Epithelial cell of esophagus (primary cell): ENCODE measurements around the gene UBE2K.

ENCODE experiments used
- DNase-seq: peaks from one replicate; pipeline ENCODE4 v3.0.0; 2010; ENCODE audit warnings: low read depth
- H3K4me3 ChIP-seq: 2 replicates; pipeline ENCODE4 v1.5.1; 2011; ENCODE audit warnings: mild to moderate bottlenecking, low read length, control low read depth
- CTCF ChIP-seq: IDR thresholded peaks from 2 replicates; pipeline ENCODE4 v1.5.1; 2011; ENCODE audit warnings: low read depth, mild to moderate bottlenecking, low read length, control low read depth, inconsistent platforms; ENCODE audit not compliant: insufficient read depth; ENCODE audit errors: missing control alignments

UBE2K gene

GRCh38 chr4:39814403-39815185 is 116.7 kb downstream of the UBE2K start:
- no peak overlapping the region for H3K4me3 ChIP-seq
- DNase-seq: peak; percentile 28
- TF ChIP-seq CTCF: no peak

- H3K4me3 ChIP-seq: no peak overlapping the region
- TF ChIP-seq CTCF: no peak
- DNase-seq: no peak
Observed at GRCh38 chr4:39818646-39819045, 120.7 kb downstream of the UBE2K start.

GRCh38 chr4:39820186-39820585 is 122.2 kb downstream of the UBE2K start:
- no peak for TF ChIP-seq CTCF
- H3K4me3 ChIP-seq: no peak overlapping the region
- DNase-seq: no peak

GRCh38 chr4:39821951-39822350 is 124.0 kb downstream of the UBE2K start:
- no peak overlapping the region for H3K4me3 ChIP-seq
- TF ChIP-seq CTCF: no peak

GRCh38 chr4:39822662-39823061 is 124.7 kb downstream of the UBE2K start:
- no peak for DNase-seq
- no peak overlapping the region for H3K4me3 ChIP-seq
- no peak for TF ChIP-seq CTCF

More at GRCh38 chr4:39821951-39822350, 124.0 kb downstream of the UBE2K start:
- DNase-seq: no peak

GRCh38 chr4:39823191-39823590 is 125.3 kb downstream of the UBE2K start:
- no peak for DNase-seq
- H3K4me3 ChIP-seq: no peak overlapping the region
- TF ChIP-seq CTCF: no peak

GRCh38 chr4:39825090-39825489 is 127.2 kb downstream of the UBE2K start:
- no peak overlapping the region for H3K4me3 ChIP-seq
- no peak for TF ChIP-seq CTCF
- no peak for DNase-seq
